Hematopoietic multipotent progenitor cell treated with erythropoietin and hydrocortisone succinate and interleukin-3 and kit ligand, for 17 days (in vitro differentiated cells): Measurements from ENCODE around the gene KDM2A.

Source experiments
- DNase-seq: peaks from one replicate; pipeline ENCODE4 v3.0.0-alpha.2; 2015; ENCODE audit warnings: low spot score

KDM2A gene

GRCh38 chr11:67286621-67287333 is 167.7 kb downstream of the KDM2A start:
- no peak for DNase-seq

- DNase-seq: no peak
Measured at GRCh38 chr11:67287355-67288197, 168.5 kb downstream of the KDM2A start.

DNA sequence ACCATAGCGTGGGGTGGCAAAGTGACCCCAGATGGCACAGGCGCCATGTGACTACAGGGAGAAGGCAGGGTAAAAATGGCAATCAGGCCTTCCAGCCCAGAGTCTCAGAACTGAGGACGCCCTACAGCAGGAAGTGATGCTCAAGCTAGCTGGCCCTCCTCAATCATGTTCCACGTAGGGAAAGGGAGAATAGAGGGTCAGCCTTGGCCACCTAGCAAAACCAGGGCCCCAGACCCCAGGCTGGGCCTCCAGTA is 169.1 kb downstream of the KDM2A start:
- no peak for DNase-seq

- peak; percentile 76 for DNase-seq
Measured at GRCh38 chr11:67288452-67289225, 169.6 kb downstream of the KDM2A start.

GRCh38 chr11:67289226-67289650 is 170.2 kb downstream of the KDM2A start, which contains the start of gene ANKRD13D:
Gene ANKRD13D (plus strand): TSS chr11:67289303. CDS start chr11:67289461, 158 bp downstream.
- DNase-seq: no peak

- no peak for DNase-seq
Measured at GRCh38 chr11:67289651-67290479, 170.8 kb downstream of the KDM2A start.

DNA sequence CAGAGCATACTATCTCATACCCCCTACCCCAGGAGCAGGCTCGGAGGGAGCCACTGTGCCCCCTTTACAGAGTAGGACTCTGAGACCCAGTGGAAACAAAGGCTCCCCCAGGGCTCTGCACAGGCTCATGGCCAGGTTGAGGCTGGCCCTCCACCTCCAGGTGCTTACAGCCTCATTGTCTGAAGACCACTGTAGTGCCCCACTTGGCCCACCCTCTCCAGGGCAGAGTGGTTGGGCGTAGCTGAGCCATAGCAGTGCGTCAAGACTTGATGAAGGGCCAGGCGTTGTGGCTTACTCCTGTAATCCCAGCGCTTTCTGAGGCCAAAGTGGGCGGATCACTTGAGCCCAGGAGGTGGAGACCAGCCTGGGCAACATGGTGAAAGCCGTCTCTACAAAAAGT is 171.7 kb downstream of the KDM2A start:
- DNase-seq: no peak

DNA sequence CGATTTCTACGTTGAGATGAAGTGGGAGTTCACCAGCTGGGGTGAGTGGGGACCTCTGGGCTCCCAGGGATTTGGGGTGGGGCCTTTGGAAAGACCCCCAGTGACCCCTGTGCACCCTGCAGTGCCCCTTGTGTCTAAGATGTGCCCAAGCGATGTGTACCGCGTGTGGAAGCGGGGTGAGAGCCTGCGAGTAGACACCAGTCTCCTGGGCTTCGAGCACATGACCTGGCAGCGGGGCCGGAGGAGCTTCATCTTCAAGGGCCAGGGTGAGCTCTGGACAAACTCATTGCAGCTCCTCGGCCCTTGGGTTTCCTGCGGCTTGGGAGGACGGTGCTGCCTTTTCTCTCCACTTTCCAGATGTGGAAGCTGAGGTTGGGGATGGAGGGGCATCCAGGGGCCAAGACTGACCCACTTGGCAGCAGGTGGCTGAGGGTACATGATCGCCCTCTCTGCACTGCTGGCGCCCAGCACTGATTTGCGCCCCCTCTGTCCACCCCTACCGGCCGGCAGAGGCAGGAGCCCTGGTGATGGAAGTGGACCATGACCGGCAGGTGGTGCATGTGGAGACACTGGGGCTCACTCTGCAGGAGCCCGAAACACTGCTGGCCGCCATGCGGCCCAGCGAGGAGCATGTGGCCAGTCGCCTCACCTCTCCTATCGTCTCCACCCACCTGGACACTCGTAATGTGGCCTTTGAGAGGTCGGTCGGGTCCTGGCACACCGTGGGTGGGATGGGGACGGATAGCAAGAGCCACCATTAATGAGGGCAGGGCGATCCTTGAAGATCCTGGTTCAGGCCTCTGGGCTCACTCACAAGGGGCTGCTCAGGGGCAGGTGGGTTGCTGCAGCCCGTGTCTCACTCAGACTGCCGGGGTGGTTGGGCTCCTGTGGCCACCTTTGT is 172.7 kb downstream of the KDM2A start:
- no peak for DNase-seq

GRCh38 chr11:67292671-67293070 is 173.6 kb downstream of the KDM2A start:
- no peak for DNase-seq

- DNase-seq: no peak
Measured at GRCh38 chr11:67293090-67293489, 174.0 kb downstream of the KDM2A start.

DNA sequence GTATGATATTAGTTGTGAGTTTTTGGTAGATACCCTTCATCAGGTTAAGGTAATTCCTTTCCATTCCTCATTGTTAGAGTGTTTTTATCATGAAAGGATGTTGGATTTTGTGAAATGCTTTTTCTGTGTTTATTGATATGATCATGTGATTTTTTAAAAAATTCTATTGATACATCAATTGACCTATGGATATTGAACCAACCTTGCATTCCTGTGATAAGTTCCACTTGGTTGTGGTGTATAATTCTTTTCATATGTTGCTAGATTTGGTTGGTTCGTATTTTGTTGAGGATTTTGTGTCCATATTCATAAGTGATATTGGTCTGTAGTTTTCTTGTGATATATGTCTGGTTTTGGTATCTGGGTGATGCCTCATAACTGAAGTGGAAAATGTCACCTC is 176.8 kb downstream of the KDM2A start:
- DNase-seq: no peak

DNA sequence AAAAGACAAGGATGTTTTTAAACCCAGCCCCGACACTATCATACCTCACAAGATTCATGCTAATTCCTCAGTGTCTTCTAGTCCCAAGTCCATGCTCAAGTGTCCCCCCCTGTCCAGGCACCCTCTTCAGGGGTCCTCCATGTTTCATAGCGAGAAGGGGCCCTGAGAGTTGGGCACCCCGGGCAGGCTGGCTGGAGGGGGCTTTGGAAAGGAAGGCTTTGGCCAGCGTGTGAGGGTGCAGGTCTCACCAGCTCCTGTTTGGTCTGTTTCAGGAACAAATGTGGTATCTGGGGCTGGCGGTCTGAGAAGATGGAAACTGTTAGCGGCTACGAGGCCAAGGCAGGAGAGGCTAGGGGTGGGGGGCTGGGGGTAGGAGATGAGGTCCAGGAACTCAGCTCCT is 179.7 kb downstream of the KDM2A start:
- DNase-seq: no peak

GRCh38 chr11:67299471-67300191 is 180.6 kb downstream of the KDM2A start:
- no peak for DNase-seq

GRCh38 chr11:67300256-67300755 is 181.2 kb downstream of the KDM2A start:
- DNase-seq: no peak

DNA sequence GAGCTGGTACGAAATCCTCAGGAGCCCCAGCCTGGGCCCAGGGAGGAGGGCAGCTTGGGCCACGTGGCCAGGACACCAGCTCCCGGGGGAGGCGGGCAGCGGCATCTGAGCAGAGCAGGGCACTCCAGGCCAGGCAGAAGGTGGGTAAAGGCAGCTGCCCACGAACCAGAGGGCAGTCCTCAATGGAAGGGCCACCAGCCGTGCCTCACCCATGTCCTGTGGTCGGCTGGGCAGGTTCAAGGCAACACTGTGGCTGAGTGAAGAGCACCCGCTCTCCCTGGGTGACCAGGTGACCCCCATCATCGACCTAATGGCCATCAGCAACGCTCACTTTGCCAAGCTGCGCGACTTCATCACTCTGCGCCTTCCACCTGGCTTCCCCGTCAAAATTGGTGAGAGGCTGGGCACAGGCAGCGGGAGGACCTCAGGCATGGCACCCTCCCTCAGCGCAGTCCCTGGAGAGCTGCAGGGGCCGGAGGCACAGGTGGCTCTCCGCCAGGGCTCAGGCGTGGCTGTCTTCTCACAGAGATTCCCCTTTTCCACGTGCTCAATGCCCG is 181.8 kb downstream of the KDM2A start:
- DNase-seq: no peak

GRCh38 chr11:67301313-67301921 is 182.4 kb downstream of the KDM2A start:
- no peak for DNase-seq

DNA sequence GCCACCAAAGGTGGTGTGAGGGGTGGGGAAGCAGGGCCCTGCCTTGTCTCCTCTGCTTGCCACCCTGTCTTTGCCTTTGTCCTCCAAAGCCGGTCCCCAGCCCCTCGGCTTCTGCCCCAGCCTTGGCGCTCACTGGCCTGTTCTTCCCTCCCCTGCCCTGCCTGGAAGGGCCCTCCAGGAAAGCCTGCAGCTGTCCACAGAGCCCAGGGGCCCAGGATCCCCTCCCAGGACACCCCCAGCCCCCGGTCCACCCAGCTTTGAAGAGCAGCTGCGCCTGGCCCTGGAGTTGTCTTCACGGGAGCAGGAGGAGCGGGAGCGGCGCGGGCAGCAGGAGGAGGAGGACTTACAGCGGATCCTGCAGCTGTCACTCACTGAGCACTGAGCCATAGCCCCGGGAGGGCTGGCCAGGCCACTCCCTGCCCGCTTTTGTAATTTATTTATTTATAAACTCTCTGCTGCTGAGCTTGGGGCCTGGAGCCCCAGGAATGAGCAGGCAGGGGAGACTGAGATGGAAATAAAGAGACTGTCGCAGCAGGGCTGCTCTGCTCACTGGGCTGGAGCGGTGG is 183.0 kb downstream of the KDM2A start:
- no peak for DNase-seq

GRCh38 chr11:67302571-67303131 is 183.6 kb downstream of the KDM2A start:
- DNase-seq: no peak
